Prostate gland (tissue), 2 donors: ENCODE results near the gene SCN1B. TPM values are rescaled to one million over a fixed set of nuclear protein-coding genes. Genes with fewer than 3 reads are reported as not detected.
"Not testable (repeated sequence)": the region's sequence is repeated elsewhere in the genome, so short reads cannot be mapped to it uniquely, and the experiment has no call there.

Experiments used
- DNase-seq: peaks from one replicate; pipeline ENCODE4 v3.0.0-alpha.2; 2019; ENCODE audit warnings: low spot score
- H3K27ac ChIP-seq, 2 donors: fragments of 200-600 bp; sonication (generic); 2 replicates each; pipeline ENCODE4 v1.5.1; 2017 to 2019
- H3K27me3 ChIP-seq: fragments of 200-600 bp; sonication (generic); replicated peaks from 2 replicates; pipeline ENCODE4 v1.5.1; 2019; ENCODE audit not compliant: insufficient read depth
- H3K36me3 ChIP-seq, 2 donors: fragments of 200-600 bp; sonication (generic); 1 replicate in 1 of 2; 2 replicates in 1 of 2; pipeline versions ENCODE4 v1.5.1 to v1.8.1; 2017 to 2019
- H3K4me1 ChIP-seq: fragments of 200-600 bp; sonication (generic); replicated peaks from 2 replicates; pipeline ENCODE4 v1.5.1; 2019
- H3K4me3 ChIP-seq, 2 donors: fragments of 200-600 bp; sonication (generic); 2 replicates each; pipeline ENCODE4 v1.5.1; 2017 to 2019
- H3K9me3 ChIP-seq: fragments of 200-600 bp; sonication (generic); 2 replicates; pipeline ENCODE4 v1.5.1; 2017
- CTCF ChIP-seq, 4 experiments: fragments of 200-600 bp in 2 of 4; fragments of 450-650 bp in 2 of 4; sonication (generic) in 2 of 4; IDR thresholded peaks; 1 replicate in 3 of 4; 2 replicates in 1 of 4; pipeline ENCODE4 v1.5.1; 2016 to 2019; ENCODE audit warnings: antibody characterized with exemption in 4 of 4, mild to moderate bottlenecking in 2 of 4, moderate library complexity in 2 of 4
- POLR2A ChIP-seq: fragments of 450-650 bp; IDR thresholded peaks from one replicate; pipeline ENCODE4 v1.6.1; 2016; ENCODE audit warnings: antibody characterized with exemption, mild to moderate bottlenecking
- POLR2AphosphoS5 ChIP-seq: sonication (generic); formaldehyde crosslinking; IDR thresholded peaks from one replicate; pipeline ENCODE4 v1.6.1; 2017; ENCODE audit warnings: antibody characterized with exemption
- WGBS: methylation state at CpG from one replicate; pipeline ENCODE4 v1.1.5; 2018; 5-methylcytosine and 5-hydroxymethylcytosine counted together
- intact Hi-C: fragments of 100-400 bp; cut with DNase I; formaldehyde crosslinking; loops from one replicate; pipeline ENCODE4 v1.14.2; 2022
- total RNA-seq, 2 donors: library from RNA; depleted of rRNA; stranded (reverse); fragments of >200 nt; gene quantifications; one replicate each; pipeline ENCODE4 v1.1.0, GENCODE V29; 2016

Gene SCN1B
- total RNA-seq, 2 donors from 2014 or later: 9.7 to 10.6 TPM

- TF ChIP-seq POLR2A (no peak), CTCF (IDR thresholded peaks at IDR 0.05) (no peak), POLR2AphosphoS5 (no peak)
- no peak for DNase-seq
Observed at GRCh38 chr19:35046461-35046860, 16.2 kb downstream of the SCN1B start.

GRCh38 chr19:35048911-35049411, 18.7 kb downstream of the SCN1B start:
- intact Hi-C loops: no loop called here
- DNase-seq: peak; percentile 62
- Histone ChIP-seq H3K27me3 (no peaks in the 10 kb centered on the region), H3K4me3 (no peak overlapping the region), H3K9me3 (no peaks in the 10 kb centered on the region), H3K27ac (peak overlapping the region; percentile 68 to 77), H3K36me3 (no peaks in the 10 kb centered on the region), H3K4me1 (peaks cover 18% of the 10 kb centered on the region)
- TF ChIP-seq POLR2A (no peak), POLR2AphosphoS5 (peak; percentile 47)
- 38% methylated on average over 12 of the region's 12 CpGs for WGBS

More at GRCh38 chr19:35046461-35046860, 16.2 kb downstream of the SCN1B start:
- H3K27me3 ChIP-seq: no peaks in the 10 kb centered on the region
- H3K36me3 ChIP-seq: no peaks in the 10 kb centered on the region
- 97% methylated on average over 5 of the region's 5 CpGs for WGBS
- peaks cover 18% of the 10 kb centered on the region for H3K4me1 ChIP-seq
- intact Hi-C loops: no loop called here
- H3K9me3 ChIP-seq: no peaks in the 10 kb centered on the region
- no peak overlapping the region for H3K4me3 ChIP-seq
- H3K27ac ChIP-seq: peak overlapping the region in 1 of 2 donors; percentile 68

- H3K36me3 ChIP-seq: no peaks in the 10 kb centered on the region
- TF ChIP-seq POLR2AphosphoS5: no peak
- TF ChIP-seq CTCF (IDR thresholded peaks at IDR 0.05): no peak
- TF ChIP-seq POLR2A: no peak
- intact Hi-C loops: no loop called here
- H3K27ac ChIP-seq: no peak overlapping the region
- H3K27me3 ChIP-seq: no peaks in the 10 kb centered on the region
- 64% methylated on average over 5 of the region's 5 CpGs for WGBS
- H3K4me1 ChIP-seq: peaks cover 17% of the 10 kb centered on the region
- no peak overlapping the region for H3K4me3 ChIP-seq
- H3K9me3 ChIP-seq: no peaks in the 10 kb centered on the region
- no peak for DNase-seq
Observed at GRCh38 chr19:35049456-35049855, 19.2 kb downstream of the SCN1B start.

- H3K9me3 ChIP-seq, intact Hi-C loops, H3K36me3 ChIP-seq, H3K27ac ChIP-seq, H3K27me3 ChIP-seq, H3K4me3 ChIP-seq, DNase-seq: not testable (repeated sequence)
- WGBS: 95% methylated on average over 2 of the region's 2 CpGs
- H3K4me1 ChIP-seq: peaks cover 15% of the 10 kb centered on the region
Observed at GRCh38 chr19:35050662-35051061, 20.4 kb downstream of the SCN1B start.

GRCh38 chr19:35051268-35051667, 21.0 kb downstream of the SCN1B start:
- H3K4me3 ChIP-seq, intact Hi-C loops, H3K27ac ChIP-seq, H3K27me3 ChIP-seq, H3K36me3 ChIP-seq, DNase-seq, H3K9me3 ChIP-seq: not testable (repeated sequence)
- WGBS: 95% methylated on average over 4 of the region's 4 CpGs
- peaks cover 15% of the 10 kb centered on the region for H3K4me1 ChIP-seq

- no peaks in the 10 kb centered on the region for H3K27me3 ChIP-seq
- H3K27ac ChIP-seq: no peak overlapping the region
- intact Hi-C loops: no loop called here
- H3K4me3 ChIP-seq: no peak overlapping the region
- TF ChIP-seq POLR2AphosphoS5 (no peak), CTCF (IDR thresholded peaks at IDR 0.05) (no peak), POLR2A (no peak)
- no peaks in the 10 kb centered on the region for H3K9me3 ChIP-seq
- whole genome bisulfite sequencing: 91% methylated on average over 5 of the region's 5 CpGs
- peaks cover 15% of the 10 kb centered on the region for H3K4me1 ChIP-seq
- H3K36me3 ChIP-seq: no peaks in the 10 kb centered on the region
- DNase-seq: no peak
Observed at GRCh38 chr19:35051796-35052195, 21.5 kb downstream of the SCN1B start.
